Activated effector memory CD4-positive, alpha-beta T cell treated with anti-CD3 and anti-CD28 coated beads, Interleukin-2, amount 50 U/mL, for 16 hours (primary cell): ENCODE results near the gene PAX7.

Experiments used
- DNase-seq: peaks from one replicate; pipeline ENCODE4 v3.0.0-alpha.2; 2020

Gene PAX7

DNA sequence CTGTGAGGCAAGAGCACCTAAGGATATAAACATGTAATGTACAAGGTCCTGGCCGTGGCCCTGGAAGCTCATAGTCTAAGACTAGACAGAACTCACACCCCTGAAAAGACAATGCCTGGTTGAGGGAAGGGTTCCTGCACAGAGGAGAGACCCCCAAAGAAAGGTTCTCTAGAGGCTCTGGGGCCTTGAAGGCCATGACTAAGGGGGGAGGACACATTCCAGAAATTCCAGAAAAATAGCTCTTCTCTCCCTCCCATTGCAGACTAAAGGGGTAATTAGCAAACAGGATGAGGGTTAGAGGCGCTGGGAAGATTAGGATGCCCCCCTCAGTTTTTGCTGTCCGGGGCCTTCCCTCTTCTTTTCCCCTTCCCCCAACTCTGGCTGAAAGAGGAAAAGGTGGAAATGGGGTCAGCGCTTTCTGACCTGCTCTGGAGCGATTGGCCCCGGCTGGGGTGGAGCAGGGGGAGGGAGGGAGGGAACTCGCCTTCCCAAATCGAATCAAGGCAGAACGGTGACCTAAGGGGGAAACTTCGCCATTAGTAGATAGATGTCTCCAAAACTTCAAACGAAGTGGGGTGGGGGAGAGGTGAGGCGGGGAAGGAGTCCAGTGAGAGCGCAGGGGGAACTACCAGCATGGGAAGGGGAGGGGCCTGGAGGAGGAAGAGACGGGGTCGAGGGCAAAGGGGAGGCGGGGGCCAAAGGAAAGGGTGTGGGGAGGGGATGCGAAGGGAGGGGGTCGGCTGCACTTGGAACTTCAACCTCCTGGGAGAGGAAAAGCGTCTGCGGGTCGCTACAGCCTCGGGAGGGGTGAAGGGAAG, 11.8 kb downstream of the PAX7 start:
- no peak for DNase-seq

- DNase-seq: no peak
These were observed 12.7 kb downstream of the PAX7 start for GRCh38 chr1:18643154-18644012.

GRCh38 chr1:18644013-18644399, 13.4 kb downstream of the PAX7 start:
- DNase-seq: no peak

DNA sequence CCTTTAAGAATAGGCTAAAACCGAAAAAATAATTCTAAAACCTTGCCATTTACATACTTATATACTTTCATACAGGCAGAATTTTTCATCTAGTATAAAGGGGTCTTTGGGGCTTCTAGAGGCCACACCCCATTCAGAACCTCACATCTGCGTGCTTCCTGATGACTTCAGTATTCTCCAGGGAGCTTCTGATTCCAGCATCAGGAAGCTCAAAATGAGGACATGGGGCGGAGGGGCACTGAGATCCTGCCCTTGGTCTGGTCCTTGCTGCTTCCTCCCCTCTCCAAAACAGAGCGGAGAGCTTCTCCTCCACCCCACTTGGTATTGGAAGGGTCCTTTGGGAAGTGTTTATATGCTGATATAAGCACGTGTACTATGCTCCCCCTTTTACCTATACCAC, 13.8 kb downstream of the PAX7 start:
- no peak for DNase-seq

DNA sequence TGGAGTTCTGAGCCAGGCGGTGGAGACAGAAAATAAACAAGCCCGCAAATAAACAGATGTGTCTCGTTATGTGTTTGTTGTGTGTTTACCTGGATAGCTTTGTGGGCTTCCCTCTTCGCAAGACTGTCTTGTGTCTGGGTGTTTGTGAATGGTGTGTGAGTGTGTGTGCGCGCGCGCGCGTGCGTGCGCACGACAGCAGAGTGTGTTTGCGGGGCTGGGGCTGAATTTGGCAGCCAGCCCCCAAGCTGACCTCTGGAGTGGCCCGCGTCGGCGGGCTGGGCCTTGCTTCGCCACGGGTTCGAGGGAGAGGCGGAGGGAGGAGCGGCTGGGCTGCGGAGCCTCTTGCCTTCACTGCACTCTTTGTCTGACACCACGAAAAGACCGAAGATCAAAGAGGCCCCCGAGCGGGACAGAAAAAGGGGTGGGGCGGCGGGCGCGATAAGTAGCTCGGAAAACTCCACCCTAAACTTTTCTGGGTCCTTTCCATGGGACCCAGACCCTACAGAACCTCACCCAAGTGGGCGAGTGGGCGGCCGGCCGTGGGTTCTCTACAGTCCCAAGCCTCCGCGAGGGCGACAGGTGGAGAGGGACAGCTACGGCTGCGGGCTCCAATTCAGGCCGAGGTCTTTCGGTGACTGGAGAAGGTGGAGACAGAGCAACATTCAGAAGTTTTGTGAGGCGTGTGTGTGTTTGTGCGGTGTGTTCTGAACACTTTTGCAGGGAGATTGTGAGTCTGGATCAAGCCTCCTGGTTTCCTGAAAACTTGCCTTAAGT, 14.5 kb downstream of the PAX7 start:
- DNase-seq: no peak

DNA sequence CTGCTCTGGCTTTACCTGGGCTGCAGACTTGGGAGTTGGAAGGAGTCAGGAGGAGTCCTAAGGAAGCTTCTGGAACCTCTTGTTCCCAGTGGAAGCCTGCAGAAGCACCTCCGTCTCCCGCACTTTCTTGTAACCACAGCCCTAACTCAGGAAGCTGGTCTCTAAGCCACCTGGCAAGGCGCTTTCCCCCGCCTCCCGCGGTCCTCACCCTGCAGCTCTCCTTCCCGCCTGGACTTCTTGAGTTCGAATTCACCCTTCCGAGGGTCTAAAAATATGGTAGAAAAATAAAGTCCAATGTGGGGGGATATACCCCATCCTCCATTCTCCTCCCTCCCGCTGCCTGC, 15.1 kb downstream of the PAX7 start:
- no peak for DNase-seq

GRCh38 chr1:18646091-18646785, 15.6 kb downstream of the PAX7 start:
- DNase-seq: no peak

GRCh38 chr1:18646786-18647410, 16.3 kb downstream of the PAX7 start:
- DNase-seq: no peak

GRCh38 chr1:18647681-18648214, 17.1 kb downstream of the PAX7 start:
- DNase-seq: no peak

- DNase-seq: no peak
These were observed 19.2 kb downstream of the PAX7 start for GRCh38 chr1:18649693-18650370.

GRCh38 chr1:18651713-18652112, 21.1 kb downstream of the PAX7 start:
- no peak for DNase-seq

GRCh38 chr1:18652791-18653190, 22.1 kb downstream of the PAX7 start:
- DNase-seq: no peak

- no peak for DNase-seq
These were observed 22.7 kb downstream of the PAX7 start for GRCh38 chr1:18653367-18653766.

- no peak for DNase-seq
These were observed 23.3 kb downstream of the PAX7 start for GRCh38 chr1:18653916-18654315.

DNA sequence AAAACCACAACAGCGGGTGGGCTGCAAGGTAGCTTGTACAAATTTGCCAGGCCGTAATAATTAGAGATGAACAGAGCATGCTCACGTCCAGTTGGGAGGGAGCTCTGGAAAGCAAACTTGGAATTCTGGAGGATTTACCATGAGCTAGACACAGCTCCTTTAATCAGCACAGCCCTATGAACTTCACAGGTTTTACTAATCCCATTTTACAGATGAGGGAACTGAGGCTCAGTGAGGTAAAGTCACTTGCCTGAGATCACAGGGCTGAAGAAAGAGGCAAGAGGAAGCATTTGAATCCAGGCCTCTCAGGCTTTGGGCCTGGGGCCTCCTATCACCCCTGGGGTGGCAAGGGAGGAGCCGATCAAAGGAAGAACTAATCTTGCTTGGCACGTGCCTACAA, 24.0 kb downstream of the PAX7 start:
- no peak for DNase-seq

- no peak for DNase-seq
These were observed 27.0 kb downstream of the PAX7 start for GRCh38 chr1:18657506-18658201.

DNA sequence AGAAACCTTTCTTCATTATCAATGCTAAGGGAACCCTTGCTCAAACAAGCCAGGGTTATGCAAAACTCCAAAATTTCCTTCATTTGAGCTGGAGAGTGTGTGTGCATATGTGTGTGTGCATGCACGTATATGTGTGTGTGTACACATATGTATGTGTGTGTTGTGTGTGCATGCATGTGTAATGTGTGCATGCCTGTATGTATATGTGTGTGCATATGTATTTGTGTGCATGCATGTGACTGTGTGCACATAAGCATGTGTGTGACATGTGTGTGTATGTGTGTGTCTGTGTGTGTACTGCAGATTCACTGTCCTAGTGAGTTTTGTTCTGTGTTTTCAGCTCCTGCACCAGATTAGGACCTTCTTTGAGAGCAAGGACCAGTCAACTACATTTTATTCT, 28.2 kb downstream of the PAX7 start:
- no peak for DNase-seq

DNA sequence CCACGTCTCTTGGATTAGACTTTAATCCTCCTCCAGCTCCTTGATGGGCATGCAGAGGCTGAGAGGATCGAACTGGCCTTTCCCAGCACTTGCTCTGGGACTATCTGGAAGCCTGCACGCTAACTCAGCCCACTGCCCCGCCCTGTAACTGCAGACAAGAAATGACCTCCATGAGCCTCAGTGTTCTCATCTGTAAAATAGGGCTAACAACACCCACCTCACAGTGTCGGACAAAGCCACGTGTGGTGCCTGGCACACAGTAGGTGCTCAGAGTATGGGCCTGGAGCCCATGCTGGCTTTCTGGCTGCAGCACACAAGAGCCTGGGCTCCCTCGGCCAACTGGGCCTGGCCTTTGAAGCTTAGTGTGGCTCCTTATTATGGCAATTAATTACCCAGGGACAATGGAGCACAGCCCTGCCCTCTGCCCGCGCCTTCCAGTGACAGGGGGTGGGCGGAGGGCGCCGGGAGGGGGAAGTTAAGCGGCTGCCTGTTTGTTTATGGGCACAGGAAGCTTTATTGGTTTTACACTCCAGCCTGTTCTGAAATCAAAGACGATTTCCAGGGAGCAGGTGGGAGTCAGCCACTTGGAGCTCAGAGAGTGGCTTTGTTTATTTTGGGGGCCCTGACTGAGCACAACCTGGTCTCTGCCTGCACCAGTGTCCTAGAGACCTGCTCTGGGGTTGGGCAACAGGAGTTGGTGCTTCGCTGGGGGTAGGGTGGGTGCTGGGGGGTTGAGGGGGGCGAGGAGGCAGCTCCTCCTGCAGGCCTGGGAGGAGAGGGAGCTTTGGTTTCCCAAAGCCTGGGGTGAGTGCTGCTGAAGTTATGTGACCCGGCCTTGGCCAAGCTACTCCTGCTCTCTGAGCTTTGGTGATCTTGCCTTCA, 31.0 kb downstream of the PAX7 start:
- DNase-seq: no peak

GRCh38 chr1:18662286-18662639, 31.6 kb downstream of the PAX7 start:
- no peak for DNase-seq
